Pancreas (tissue), 10 donors: ENCODE results near the gene NACA2. TPM values are rescaled to one million over a fixed set of nuclear protein-coding genes. Genes with fewer than 3 reads are reported as not detected.

Source experiments
- ATAC-seq, 4 donors: fragments of 200-7000 bp; cut with Tn5 transposase; one replicate each; pipeline versions ENCODE4 v1.8.0 to v1.9.1; 2020; ENCODE audit warnings: mild to moderate bottlenecking in 4 of 4, moderate library complexity in 4 of 4
- DNase-seq, 6 donors: peaks; one replicate each; pipeline ENCODE4 v3.0.0-alpha.2; 2020
- FAIRE-seq: peaks from 2 replicates; lab custom pipeline; 2012; peaks lifted over from hg19 to GRCh38; lab: Jason Lieb, UNC
- H3K27ac ChIP-seq, 4 donors: fragments of 200-600 bp; sonication (generic); 1 replicate in 3 of 4; 2 replicates in 1 of 4; pipeline versions ENCODE4 v1.5.0 to v1.8.0; 2020
- H3K27me3 ChIP-seq, 4 donors: fragments of 200-600 bp; one replicate each; pipeline ENCODE4 v1.8.0; 2021
- H3K36me3 ChIP-seq, 3 donors: fragments of 200-600 bp; sonication (generic) in 1 of 3; one replicate each; pipeline versions ENCODE4 v1.5.0 to v1.8.0; 2020 to 2021
- H3K4me1 ChIP-seq, 3 donors: fragments of 200-600 bp; one replicate each; pipeline ENCODE4 v1.8.0; 2021
- H3K4me3 ChIP-seq, 4 donors: fragments of 200-600 bp; sonication (generic) in 2 of 4; one replicate each; pipeline versions ENCODE4 v1.5.0 to v1.8.0; 2020 to 2021
- H3K9me3 ChIP-seq, 4 donors: fragments of 200-600 bp; one replicate each; pipeline ENCODE4 v1.8.0; 2021
- CTCF ChIP-seq, 4 donors: fragments of 200-600 bp; sonication (generic) in 3 of 4; IDR thresholded peaks; one replicate each; pipeline versions ENCODE4 v1.5.0 to v1.8.0; 2021; ENCODE audit warnings: antibody characterized with exemption in 4 of 4
- WGBS, 2 donors: extraction: QIAGEN DNeasy Blood & Tissue Kit; methylation state at CpG; one replicate each; pipeline ENCODE4 v1.1.7; 2013; 5-methylcytosine and 5-hydroxymethylcytosine counted together
- intact Hi-C, 3 donors: fragments of 100-400 bp; cut with DNase I; formaldehyde crosslinking; loops; one replicate each; pipeline versions ENCODE4 v1.11.1 to v1.14.2; 2022
- polyA plus RNA-seq, 2 donors: library from polyadenylated mRNA; stranded (reverse); fragments of 200-250 nt; gene quantifications; one replicate each; pipeline ENCODE4 v1.2.3, GENCODE V29; 2013
- total RNA-seq, 6 donors: library from RNA; stranded (reverse); fragmentation: NEBNext Ultra II Directional in 4 of 6; extraction: Animal tissue kit (Norgen Biotek cat#: 25700) in 4 of 6; gene quantifications; one replicate each; pipeline versions ENCODE4 v1.2.1 to v1.2.4, GENCODE V29; 2021 to 2023
- donor health status: healthy with polysubstance abuse.
- donor health status: DM: no; HTN: no; CAD: no; lungs with moderate emphysema.
- donor health status: DM: no; HTN: no; CAD: no.
- donor health status: control.
- donor health status: control.
- donor health status: Bipolar disorder and iron deficiency.
- donor health status: DM: yes; HTN: yes; CAD: no.
- donor health status: DM: no; HTN: no; CAD: no.
- donor health status: DM: no; HTN: no; CAD: no.
- donor health status: DM: yes; HTN: yes; CAD: no.

The NACA2 gene
- total and polyA plus RNA-seq, 8 donors: 0.12 TPM; not detected in 7

- no peak overlapping the region for H3K4me3 ChIP-seq
- peaks cover 0 to 4% (median 0%) of the 10 kb centered on the region in 3 donors for H3K4me1 ChIP-seq
- no peak for ATAC-seq
- TF ChIP-seq CTCF (IDR thresholded peaks at IDR 0.05): no peak
- DNase-seq: no peak
- intact Hi-C loops: no loop called here
- no peaks in the 10 kb centered on the region for H3K27me3 ChIP-seq
- no peaks in the 10 kb centered on the region for H3K36me3 ChIP-seq
- no peak overlapping the region for H3K27ac ChIP-seq
- H3K9me3 ChIP-seq: no peaks in the 10 kb centered on the region
- 92 to 93% methylated on average over 4 of the region's 4 CpGs for WGBS, 2 donors
- no peak for FAIRE-seq
Observed at GRCh38 chr17:61586031-61586566, 4.9 kb downstream of the NACA2 start.

- intact Hi-C loops: no loop called here
- Histone ChIP-seq H3K27me3 (no peaks in the 10 kb centered on the region), H3K4me1 (peaks cover 0 to 4% (median 0%) of the 10 kb centered on the region in 3 donors), H3K36me3 (no peaks in the 10 kb centered on the region), H3K27ac (no peak overlapping the region), H3K4me3 (no peak overlapping the region), H3K9me3 (no peaks in the 10 kb centered on the region)
- TF ChIP-seq CTCF (IDR thresholded peaks at IDR 0.05): no peak
- ATAC-seq (no peak), DNase-seq (no peak), FAIRE-seq (no peak)
- 55 to 66% methylated on average over 2 of the region's 2 CpGs for WGBS, 2 donors
Observed at GRCh38 chr17:61584866-61585265, 6.2 kb downstream of the NACA2 start.

- Histone ChIP-seq H3K4me1 (peaks cover 0 to 4% (median 0%) of the 10 kb centered on the region in 3 donors), H3K4me3 (no peak overlapping the region), H3K36me3 (no peaks in the 10 kb centered on the region), H3K9me3 (no peaks in the 10 kb centered on the region), H3K27me3 (no peaks in the 10 kb centered on the region), H3K27ac (no peak overlapping the region)
- intact Hi-C loops: no loop called here
- no peak for DNase-seq
- ATAC-seq: no peak
- WGBS, 2 donors: 83 to 92% methylated on average over 2 of the region's 2 CpGs
- TF ChIP-seq CTCF (IDR thresholded peaks at IDR 0.05): no peak
- no peak for FAIRE-seq
Observed at GRCh38 chr17:61584266-61584665, 6.8 kb downstream of the NACA2 start.

GRCh38 chr17:61583660-61584264 lies 7.3 kb downstream of the NACA2 start:
- WGBS, 2 donors: 87 to 92% methylated on average over 4 of the region's 4 CpGs
- FAIRE-seq: no peak

More at GRCh38 chr17:61583660-61584264, 7.3 kb downstream of the NACA2 start:
- ATAC-seq: no peak
- no peak overlapping the region for H3K4me3 ChIP-seq
- no peak for DNase-seq
- no peaks in the 10 kb centered on the region for H3K27me3 ChIP-seq
- TF ChIP-seq CTCF (IDR thresholded peaks at IDR 0.05): no peak
- H3K36me3 ChIP-seq: no peaks in the 10 kb centered on the region
- no peaks in the 10 kb centered on the region for H3K9me3 ChIP-seq
- no peak overlapping the region for H3K27ac ChIP-seq
- peaks cover 0 to 4% (median 0%) of the 10 kb centered on the region in 3 donors for H3K4me1 ChIP-seq
- intact Hi-C loops: no loop called here
